H1 (cell line): ENCODE measurements around the gene FAM53A. TPM values are rescaled to one million over a fixed set of nuclear protein-coding genes. Genes with fewer than 3 reads are reported as not detected.

Experiments
- SP2 ChIP-seq: IDR thresholded peaks from 2 replicates; pipeline ENCODE4 v1.6.1; 2012; ENCODE audit warnings: mild to moderate bottlenecking, low read length, inconsistent platforms
- polyA plus RNA-seq, 7 experiments: library from polyadenylated mRNA; depleted of rRNA in 3 of 7; stranded (reverse) in 5 of 7; unstranded in 2 of 7; fragments of >200 nt in 5 of 7; fragments of 200-250 nt in 2 of 7; gene quantifications; 1 replicate in 5 of 7; 2 replicates in 1 of 7; 4 replicates in 1 of 7; pipeline versions ENCODE4 v1.2.1 to v1.2.3, GENCODE V29; 2011 to 2013; ENCODE audit warnings: missing spikeins in 2 of 7, mixed read lengths in 2 of 7
- total RNA-seq: library from RNA; stranded (reverse); fragmentation: NEBNext Ultra II Directional; extraction: Animal tissue kit (Norgen Biotek cat#: 25700); gene quantifications from 2 replicates; pipeline ENCODE4 v1.2.1, GENCODE V29; 2021

The FAM53A gene
- total and polyA plus RNA-seq, 2 of the 8 experiments (the other 6 are each of a cell fraction or from before 2014, with no cell fraction given), result 1.9 to 2.0 TPM

- no peak for TF ChIP-seq SP2
These were observed 33.3 kb upstream of the FAM53A start (continued) for GRCh38 chr4:1717129-1718094.
